Posterior cingulate gyrus (tissue), 11 donors: ENCODE measurements around the gene CAPRIN1.

Source experiments
- DNase-seq, 10 donors: peaks; one replicate each; pipeline versions ENCODE4 v3.0.0 to v3.0.0-alpha.2; 2020 to 2021; ENCODE audit warnings: mixed read lengths in 3 of 10
- intact Hi-C: fragments of 100-400 bp; cut with DNase I; formaldehyde crosslinking; loops from one replicate; pipeline ENCODE4 v1.15.1; 2023

The CAPRIN1 gene

DNA sequence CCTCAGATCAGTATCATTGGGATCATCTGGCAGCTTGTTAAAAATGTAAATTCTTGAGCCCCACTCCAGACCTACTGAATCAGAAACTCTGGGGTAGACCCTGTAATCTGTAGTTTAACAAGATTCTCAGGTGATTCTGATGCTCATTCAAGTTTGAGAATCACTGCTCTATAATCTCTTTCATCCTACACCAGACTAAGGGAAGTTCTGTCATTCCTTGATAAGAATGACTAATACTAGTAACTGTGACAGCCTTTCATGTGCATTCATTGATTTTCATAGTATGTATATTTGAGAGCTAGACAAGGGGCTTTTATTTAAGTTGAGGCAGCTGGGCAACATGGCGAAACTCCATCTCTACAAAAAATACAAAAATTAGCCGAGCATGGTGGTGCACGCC lies 83.9 kb downstream of the CAPRIN1 start:
- no peak for DNase-seq
- intact Hi-C loops: no loop called here

DNA sequence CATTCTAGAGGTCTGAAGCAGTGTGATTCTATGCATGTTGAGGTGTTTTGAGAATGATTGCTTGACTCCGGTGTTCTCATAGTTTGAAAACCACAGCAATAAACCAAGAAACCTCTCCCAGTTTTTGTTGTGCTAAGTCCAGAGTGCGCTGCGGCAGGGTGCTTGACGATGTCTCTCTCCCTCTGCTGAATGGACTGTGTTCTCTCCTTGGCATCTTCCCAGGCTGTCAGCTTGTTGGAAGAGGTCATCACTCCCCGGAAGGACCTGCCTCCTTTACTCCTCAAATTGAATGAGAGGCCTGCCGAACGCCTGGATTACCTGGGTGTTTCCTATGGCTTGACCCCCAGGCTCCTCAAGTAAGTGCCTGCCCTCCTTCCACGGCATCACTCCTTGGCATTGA lies 84.9 kb downstream of the CAPRIN1 start:
- intact Hi-C loops: no loop called here
- DNase-seq: no peak

DNA sequence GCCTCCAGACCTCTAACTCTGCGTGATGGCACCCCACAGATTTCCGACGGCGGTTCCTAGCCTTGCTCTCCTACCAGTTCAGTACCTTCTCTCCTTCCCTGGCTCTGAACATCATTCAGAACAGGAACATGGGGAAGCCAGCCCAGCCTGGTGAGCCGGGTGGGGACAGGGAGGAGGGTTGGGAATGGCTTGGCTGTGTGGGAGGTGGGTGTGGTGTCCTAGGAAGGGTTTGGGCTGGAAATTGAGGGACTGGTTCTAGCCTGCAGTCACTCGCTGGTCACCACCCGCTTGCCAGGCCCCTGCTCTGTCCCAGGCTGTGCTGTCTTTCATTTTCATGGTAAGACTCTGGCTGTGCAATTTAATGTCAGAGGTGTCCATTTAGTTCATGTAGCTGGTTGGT lies 87.8 kb downstream of the CAPRIN1 start:
- peak in 1 of 10 donors; percentile 53 for DNase-seq
- intact Hi-C loops: no loop called here

GRCh38 chr11:34140149-34140548 lies 88.6 kb downstream of the CAPRIN1 start:
- peak in 1 of 10 donors; percentile 61 for DNase-seq
- intact Hi-C loops: no loop called here

DNA sequence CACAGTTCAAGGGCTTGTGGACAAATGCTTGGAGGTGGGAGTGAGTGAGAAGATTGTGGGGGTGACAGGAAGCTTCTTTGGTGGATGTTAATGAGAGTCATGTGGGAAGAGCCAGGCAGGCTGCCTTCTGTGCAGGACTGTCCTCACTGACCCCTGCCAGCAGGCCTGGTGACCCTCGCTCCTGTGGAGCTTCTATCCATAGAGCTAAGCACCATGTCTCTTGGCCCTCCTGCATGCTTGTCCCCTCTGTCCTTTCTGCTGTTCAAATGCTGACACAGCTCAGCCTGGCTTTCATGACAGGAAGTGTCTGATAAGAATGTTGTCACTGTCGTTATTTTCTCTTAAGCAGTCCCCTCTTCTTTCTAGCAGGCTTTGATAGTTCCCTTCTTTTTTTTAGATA lies 91.5 kb downstream of the CAPRIN1 start:
- intact Hi-C loops: no loop called here
- DNase-seq: peak in 1 of 10 donors; percentile 22

- intact Hi-C loops: no loop called here
Observed at GRCh38 chr11:34145073-34145472, 93.5 kb downstream of the CAPRIN1 start.

DNA sequence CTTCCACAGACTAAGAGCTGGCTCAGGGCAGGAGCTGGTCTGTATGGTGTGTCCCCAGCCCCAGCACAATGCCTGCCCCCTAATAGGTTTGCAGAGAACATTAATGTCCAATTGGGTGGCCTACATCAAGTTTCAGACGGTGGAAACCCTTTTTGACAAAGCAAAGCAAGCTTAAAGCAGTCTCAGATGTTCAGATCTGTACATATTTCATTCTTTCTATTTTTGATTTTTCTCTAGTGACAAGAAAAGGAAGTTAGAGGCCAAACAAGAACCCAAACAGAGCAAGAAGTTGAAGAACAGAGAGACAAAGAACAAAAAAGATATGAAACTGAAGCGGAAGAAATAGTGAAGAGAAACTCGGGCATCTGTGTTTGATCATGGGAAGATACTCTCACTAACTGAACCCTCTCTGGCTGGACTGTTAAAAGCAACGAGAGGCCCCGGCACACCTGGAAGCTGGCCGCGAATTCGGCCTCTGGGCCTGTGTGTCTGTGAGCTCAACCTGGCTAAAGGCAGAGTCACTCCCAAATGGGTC lies 94.4 kb downstream of the CAPRIN1 start:
- DNase-seq: peak in 2 of 10 donors; percentile 63 to 66
- intact Hi-C loops: no loop called here

More at GRCh38 chr11:34145073-34145472, 93.5 kb downstream of the CAPRIN1 start:
- peak in 1 of 10 donors; percentile 38 for DNase-seq

DNA sequence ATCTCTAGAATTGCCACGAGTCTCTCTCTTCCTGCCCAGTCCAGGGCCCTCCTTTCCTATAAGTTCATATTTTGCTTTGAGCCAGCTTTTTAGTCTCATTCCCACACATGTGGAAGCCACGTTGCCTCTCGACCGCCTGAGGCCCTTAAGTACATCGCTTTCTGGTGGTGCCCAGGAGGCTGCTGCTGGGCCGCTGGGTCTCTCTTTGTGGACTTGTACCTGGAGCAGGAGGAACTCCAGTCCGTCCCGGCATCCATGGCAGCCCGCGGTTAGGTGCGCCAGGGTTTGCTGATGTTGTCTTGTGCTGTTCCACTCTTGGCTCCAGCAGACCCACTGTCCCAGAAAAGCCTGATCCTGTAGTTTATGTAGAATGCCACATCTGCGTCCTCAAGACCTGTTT lies 94.9 kb downstream of the CAPRIN1 start:
- intact Hi-C loops: no loop called here
- peak in 2 of 10 donors; percentile 71 to 79 for DNase-seq

- intact Hi-C loops: no loop called here
- DNase-seq: peak in 1 of 10 donors; percentile 27
Observed at GRCh38 chr11:34146866-34147265, 95.3 kb downstream of the CAPRIN1 start.

DNA sequence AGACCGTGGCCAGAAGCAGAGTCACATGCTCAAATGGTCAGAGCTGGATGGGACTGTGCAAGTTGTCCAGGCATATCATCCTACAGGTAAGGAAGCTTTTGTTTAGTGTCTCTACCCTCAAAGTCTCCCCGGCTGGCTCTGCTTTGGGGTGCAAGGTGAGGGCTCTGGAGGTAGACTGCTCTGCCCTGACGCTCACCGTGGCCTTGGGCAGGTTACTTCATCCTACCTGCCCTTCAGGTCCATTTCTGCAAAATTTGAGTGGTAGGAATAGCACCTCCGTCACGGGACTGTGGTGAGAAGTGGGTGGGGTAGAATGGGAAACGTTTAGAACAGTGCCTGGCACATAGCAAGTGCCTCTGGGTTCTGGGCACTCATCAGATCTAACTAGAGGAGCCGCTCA lies 96.0 kb downstream of the CAPRIN1 start:
- peak in 1 of 10 donors; percentile 19 for DNase-seq
- intact Hi-C loops: no loop called here

- intact Hi-C loops: no loop called here
- peak in 1 of 10 donors; percentile 71 for DNase-seq
Observed at GRCh38 chr11:34148504-34149165, 97.1 kb downstream of the CAPRIN1 start.

DNA sequence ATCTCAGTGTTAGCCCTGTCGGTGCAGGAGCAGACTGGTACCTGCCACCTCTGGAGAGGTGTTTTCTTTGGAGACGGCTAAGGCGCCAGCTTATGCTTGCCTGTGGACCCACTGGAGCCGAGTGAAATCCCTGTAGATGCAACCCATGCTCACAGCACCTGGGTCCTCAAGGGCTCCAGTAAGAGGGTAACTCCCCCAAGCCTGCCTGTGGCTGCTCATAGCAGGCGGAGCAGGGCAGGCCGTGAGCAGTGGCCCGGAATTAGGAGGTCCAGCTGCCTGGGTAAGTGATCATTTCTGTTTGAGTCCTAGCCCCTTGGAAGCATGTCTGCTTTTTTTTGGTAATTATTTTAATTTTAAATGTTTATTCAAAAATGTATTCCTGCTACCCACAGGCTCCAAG lies 97.7 kb downstream of the CAPRIN1 start:
- intact Hi-C loops: no loop called here
- peak in 1 of 10 donors; percentile 57 for DNase-seq

DNA sequence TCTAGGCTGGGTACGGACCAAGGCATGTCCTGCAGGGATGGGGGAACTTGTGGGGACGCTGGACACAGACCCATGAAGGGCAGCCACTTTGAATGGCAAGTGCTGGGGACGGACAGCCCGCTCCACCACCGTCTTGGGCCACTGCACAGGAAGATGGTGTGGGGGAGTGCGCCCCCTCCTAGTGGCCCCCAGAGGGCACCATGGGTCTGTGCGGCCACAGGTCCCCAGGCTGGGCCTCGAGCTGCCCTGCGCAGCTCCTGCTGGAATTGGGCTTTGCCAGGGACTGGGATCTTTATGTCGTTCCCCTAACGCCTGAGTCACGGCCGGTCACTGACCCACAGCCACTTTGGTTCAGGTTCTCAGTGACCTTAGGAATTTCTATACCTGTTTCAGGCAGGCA lies 98.3 kb downstream of the CAPRIN1 start:
- peak in 1 of 10 donors; percentile 82 for DNase-seq
- intact Hi-C loops: no loop called here

GRCh38 chr11:34150494-34151151 lies 99.1 kb downstream of the CAPRIN1 start:
- DNase-seq: peak in 1 of 10 donors; percentile 64
- intact Hi-C loops: no loop called here
